ENCODE data around the gene LIPK. TPM values are rescaled to one million over a fixed set of nuclear protein-coding genes. Genes with fewer than 3 reads are reported as not detected.

LIPK gene
- total RNA-seq, 1 experiment from 2014 or later = not detected

GRCh38 chr10:88794731-88795130 lies 88.7 kb downstream of the LIPK start:
- BruUV-seq (replicated peaks) = no TSS peak
- CTCF ChIA-PET = no interaction called here
- no peak overlapping the region for H3K27ac ChIP-seq (ENCODE audit: low read length)

GRCh38 chr10:88800152-88801125 lies 94.4 kb downstream of the LIPK start:
- no peaks in the 10 kb centered on the region for H3K27me3 ChIP-seq (ENCODE audit: low read length)
- no peak overlapping the region for H3K27ac ChIP-seq (ENCODE audit: low read length)
- no TSS peak for BruUV-seq (replicated peaks)
- ATAC-seq (no peak), DNase-seq (no peak)
- no peaks in the 10 kb centered on the region for H3F3A ChIP-seq (ENCODE audit: low read length, unreplicated experiment)
- CTCF ChIA-PET = no interaction called here
- intact Hi-C loops (cut with micrococcal nuclease) = no loop called here
- H3K4me3 ChIP-seq (ENCODE audit: low read length) = no peak overlapping the region
- no peak overlapping the region for H2AFZ ChIP-seq (ENCODE audit: low read length)
- no peaks in the 10 kb centered on the region for H4K20me1 ChIP-seq (ENCODE audit: low read length)
- POLR2A ChIA-PET (ENCODE audit: unreplicated experiment) = no interaction called here
- TF ChIP-seq EZH2 (IDR thresholded peaks at IDR 0.05; ENCODE audit: low read length, unreplicated experiment) = no peak
- TF ChIP-seq EZH2phosphoT487 (IDR thresholded peaks at IDR 0.05; ENCODE audit: borderline replicate concordance, low read length) = no peak
- no peak for TF ChIP-seq CTCF (conservative IDR thresholded peaks at IDR 0.05; ENCODE audit: low read depth, low read length)
- no peaks in the 10 kb centered on the region for H3K36me3 ChIP-seq (ENCODE audit: low read depth, low read length)
- H3K9me2 ChIP-seq (replicated peaks; ENCODE audit: low read length) = no peaks in the 10 kb centered on the region
- H3K9ac ChIP-seq (ENCODE audit: low read length) = no peak overlapping the region
- H3K4me2 ChIP-seq (ENCODE audit: low read length) = no peak overlapping the region
- no peaks in the 10 kb centered on the region for H3K9me3 ChIP-seq (ENCODE audit: low read length)
- H3K4me1 ChIP-seq (ENCODE audit: insufficient read depth, low read length) = no peaks in the 10 kb centered on the region
- no peaks in the 10 kb centered on the region for H3K79me2 ChIP-seq (ENCODE audit: low read length)

More at GRCh38 chr10:88794731-88795130, 88.7 kb downstream of the LIPK start:
- no peaks in the 10 kb centered on the region for H3F3A ChIP-seq (ENCODE audit: low read length, unreplicated experiment)
- ATAC-seq (no peak), DNase-seq (no peak)
- no peak overlapping the region for H2AFZ ChIP-seq (ENCODE audit: low read length)
- H3K4me2 ChIP-seq (ENCODE audit: low read length) = no peak overlapping the region
- H3K9me3 ChIP-seq (ENCODE audit: low read length) = no peaks in the 10 kb centered on the region
- H4K20me1 ChIP-seq (ENCODE audit: low read length) = no peaks in the 10 kb centered on the region
- H3K36me3 ChIP-seq (ENCODE audit: low read depth, low read length) = no peaks in the 10 kb centered on the region
- no peaks in the 10 kb centered on the region for H3K79me2 ChIP-seq (ENCODE audit: low read length)
- POLR2A ChIA-PET (ENCODE audit: unreplicated experiment) = no interaction called here
- TF ChIP-seq CTCF (conservative IDR thresholded peaks at IDR 0.05; ENCODE audit: low read depth, low read length) = no peak
- TF ChIP-seq EZH2phosphoT487 (IDR thresholded peaks at IDR 0.05; ENCODE audit: borderline replicate concordance, low read length) = no peak
- no peak for TF ChIP-seq EZH2 (IDR thresholded peaks at IDR 0.05; ENCODE audit: low read length, unreplicated experiment)
- no peaks in the 10 kb centered on the region for H3K27me3 ChIP-seq (ENCODE audit: low read length)
- no peak overlapping the region for H3K9ac ChIP-seq (ENCODE audit: low read length)
- peaks cover 16% of the 10 kb centered on the region for H3K4me1 ChIP-seq (ENCODE audit: insufficient read depth, low read length)
- H3K4me3 ChIP-seq (ENCODE audit: low read length) = no peak overlapping the region
- H3K9me2 ChIP-seq (replicated peaks; ENCODE audit: low read length) = no peaks in the 10 kb centered on the region
- intact Hi-C loops (cut with micrococcal nuclease) = no loop called here

Other genes with a start within 250 kb of the LIPK start
- not detected in 2 replicates for gene RNLS, start 122.9 kb upstream of the LIPK start, total RNA-seq (2014; rRNA removed)
- gene LIPJ, start 119.5 kb upstream of the LIPK start, total RNA-seq (2014; rRNA removed) = not detected in 2 replicates
- gene LIPF, start 41.8 kb upstream of the LIPK start, total RNA-seq (2014; rRNA removed) = not detected in 2 replicates
- gene LIPN, start 53.8 kb downstream of the LIPK start, total RNA-seq (2014; rRNA removed) = not detected in 2 replicates
- not detected in 2 replicates for gene LIPM, start 96.5 kb downstream of the LIPK start, total RNA-seq (2014; rRNA removed)
- 5.0 and 6.2 TPM in 2 replicates for gene ANKRD22, start 145.6 kb downstream of the LIPK start, total RNA-seq (2014; rRNA removed)
- 15.7 and 19.5 TPM in 2 replicates for gene STAMBPL1, start 174.0 kb downstream of the LIPK start, total RNA-seq (2014; rRNA removed)
- gene ACTA2, start 246.5 kb downstream of the LIPK start, total RNA-seq (2014; rRNA removed) = 2.7 TPM in 1 of 2 replicates, not detected in the other